GM21619 (cell line): Measurements from ENCODE around the gene OSBP2.

Experiments
- ATAC-seq: cut with Tn5 transposase; IDR thresholded peaks from one replicate; pipeline ENCODE4 v1.9.1; 2021; ENCODE audit not compliant: unreplicated experiment

OSBP2 gene

GRCh38 chr22:30806391-30806861, 111.8 kb downstream of the OSBP2 start:
- no peak for ATAC-seq

GRCh38 chr22:30809086-30809485, 114.4 kb downstream of the OSBP2 start:
- no peak for ATAC-seq

- no peak for ATAC-seq
Measured at GRCh38 chr22:30810105-30810504, 115.4 kb downstream of the OSBP2 start.

- no peak for ATAC-seq
Measured at GRCh38 chr22:30813936-30814335, 119.3 kb downstream of the OSBP2 start.

GRCh38 chr22:30816413-30816812, 121.7 kb downstream of the OSBP2 start:
- no peak for ATAC-seq

- no peak for ATAC-seq
Measured at GRCh38 chr22:30821381-30821780, 126.7 kb downstream of the OSBP2 start.

- no peak for ATAC-seq
Measured at GRCh38 chr22:30821863-30822215, 127.2 kb downstream of the OSBP2 start.

GRCh38 chr22:30822216-30823014, 127.7 kb downstream of the OSBP2 start:
- no peak for ATAC-seq

- no peak for ATAC-seq
Measured at GRCh38 chr22:30823015-30823370, 128.3 kb downstream of the OSBP2 start.

- ATAC-seq = no peak
Measured at GRCh38 chr22:30824096-30824495, 129.4 kb downstream of the OSBP2 start.

- ATAC-seq = no peak
Measured at GRCh38 chr22:30824711-30825110, 130.0 kb downstream of the OSBP2 start.

GRCh38 chr22:30825711-30826505, 131.2 kb downstream of the OSBP2 start:
- ATAC-seq = no peak

GRCh38 chr22:30826670-30827355, 132.1 kb downstream of the OSBP2 start:
- no peak for ATAC-seq

- no peak for ATAC-seq
Measured at GRCh38 chr22:30827646-30828045, 133.0 kb downstream of the OSBP2 start.

- no peak for ATAC-seq
Measured at GRCh38 chr22:30828187-30829155, 133.8 kb downstream of the OSBP2 start.

- ATAC-seq = no peak
Measured at GRCh38 chr22:30829901-30830550, 135.4 kb downstream of the OSBP2 start.

- ATAC-seq = no peak
Measured at GRCh38 chr22:30830907-30831306, 136.2 kb downstream of the OSBP2 start.

- no peak for ATAC-seq
Measured at GRCh38 chr22:30832407-30832987, 137.8 kb downstream of the OSBP2 start.

- no peak for ATAC-seq
Measured at GRCh38 chr22:30833322-30833721, 138.6 kb downstream of the OSBP2 start.

- ATAC-seq = no peak
Measured at GRCh38 chr22:30837531-30837930, 142.9 kb downstream of the OSBP2 start.
